CD4-positive, alpha-beta T cell treated with Interleukin-10 for 1 hour (primary cell): ENCODE measurements around the gene INPP4B.
"Not testable (repeated sequence)": the region's sequence is repeated elsewhere in the genome, so short reads cannot be mapped to it uniquely, and the experiment has no call there.

Experiments
- DNase-seq: peaks from one replicate; pipeline ENCODE4 v3.0.0-alpha.2; 2020

Gene INPP4B

DNA sequence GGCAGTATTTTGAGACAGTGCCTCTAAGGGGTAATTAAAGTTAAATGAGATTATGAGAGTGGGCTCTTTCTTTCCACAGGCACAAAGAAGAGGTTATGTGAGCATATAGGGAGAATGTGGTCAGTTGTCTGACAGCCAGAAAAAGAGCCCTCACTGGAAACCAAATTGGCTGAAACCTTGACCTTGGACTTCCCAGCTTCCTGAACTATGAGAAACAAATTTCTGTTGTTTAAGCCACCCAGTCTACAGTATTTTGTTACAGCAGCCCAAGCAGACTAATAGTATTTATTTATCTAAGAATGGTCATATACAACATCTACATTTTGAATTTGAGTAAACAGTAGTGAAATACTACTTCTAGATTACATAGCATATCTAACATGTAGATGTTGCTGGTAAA is 736.0 kb downstream of the INPP4B start:
- DNase-seq: no peak

DNA sequence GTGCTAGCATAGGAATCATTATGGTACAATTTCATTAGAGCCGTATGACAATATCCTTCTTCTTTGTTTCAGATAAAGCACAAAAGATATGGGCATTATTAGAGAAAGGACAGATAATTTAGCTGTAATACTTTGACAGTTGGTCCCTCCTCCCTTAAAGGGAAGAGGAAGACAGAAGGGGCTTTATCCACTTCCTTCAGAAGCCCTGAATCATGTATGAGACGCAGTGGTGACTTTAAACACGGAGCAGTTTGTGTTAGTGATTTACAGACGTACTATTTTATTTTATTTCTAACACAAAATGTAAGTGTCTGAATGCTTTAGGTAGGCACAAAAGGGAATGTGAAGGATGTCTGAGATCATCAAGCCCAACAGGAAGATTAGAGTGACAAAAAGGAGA is 742.1 kb downstream of the INPP4B start:
- DNase-seq: no peak

DNA sequence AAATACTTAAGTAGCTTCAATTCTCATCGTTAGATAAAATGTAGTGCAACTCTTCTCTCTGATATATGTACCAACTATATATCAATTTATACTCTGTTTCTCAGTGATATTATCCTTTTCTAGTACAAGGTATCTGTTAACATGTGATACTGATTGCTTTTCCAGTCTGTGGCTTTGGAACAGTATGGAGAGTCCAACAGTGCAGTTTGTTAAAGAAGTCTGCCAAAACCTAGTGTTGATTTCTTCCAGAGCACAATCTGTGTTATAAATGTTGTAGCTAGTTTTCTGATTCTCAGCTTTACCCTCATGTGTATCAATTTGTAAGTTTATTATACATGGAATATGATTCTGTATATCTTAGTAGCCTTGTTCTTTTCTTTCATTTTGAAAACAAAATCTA is 744.7 kb downstream of the INPP4B start:
- DNase-seq: no peak

DNA sequence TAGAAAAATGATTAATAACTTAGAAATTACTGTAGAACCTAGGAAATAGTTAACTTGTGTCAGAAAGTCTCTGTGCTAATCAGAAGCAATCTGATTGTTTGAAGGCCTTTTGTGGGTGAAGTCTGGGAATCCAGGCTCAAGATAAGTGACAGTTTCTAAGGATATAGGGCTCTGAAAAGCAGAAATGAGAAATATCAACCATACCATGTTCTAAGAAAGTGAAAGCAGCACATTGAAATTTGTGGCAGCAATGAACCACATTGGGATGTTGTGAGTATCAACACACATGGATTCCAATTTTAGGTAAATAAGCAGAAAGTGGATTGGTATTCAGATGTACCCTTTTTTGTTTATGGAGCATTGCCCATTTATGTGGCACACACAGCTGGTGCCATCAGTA is 745.2 kb downstream of the INPP4B start:
- DNase-seq: no peak

DNA sequence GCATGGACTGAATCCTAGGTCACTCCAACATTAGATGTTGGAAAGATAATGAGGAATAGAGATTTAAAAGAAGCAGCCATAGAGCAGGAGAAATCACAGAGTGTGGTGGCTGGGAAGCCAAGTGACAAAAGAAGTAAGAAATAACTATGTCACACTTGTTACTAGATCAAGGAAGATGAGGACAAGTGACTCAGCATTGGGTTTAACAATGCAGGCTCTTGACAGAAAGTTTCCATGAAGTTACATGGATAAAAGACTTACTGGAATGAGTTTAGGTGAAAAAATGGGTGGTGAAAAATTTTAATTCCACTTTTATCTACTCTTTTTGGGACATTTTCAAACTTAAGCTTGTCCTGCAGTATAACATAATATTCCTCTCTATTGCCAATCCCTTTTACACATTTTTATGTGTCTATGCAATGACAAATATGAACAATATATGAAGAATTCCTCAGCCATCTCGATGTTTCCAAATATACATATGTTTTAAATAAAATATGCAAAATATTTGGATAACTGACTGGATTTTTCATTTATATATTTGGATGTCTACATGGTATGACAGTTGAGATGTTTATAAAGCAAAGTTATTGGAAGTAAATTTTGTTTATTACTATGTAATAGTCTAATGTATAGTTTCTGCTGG is 747.1 kb downstream of the INPP4B start:
- no peak for DNase-seq

DNA sequence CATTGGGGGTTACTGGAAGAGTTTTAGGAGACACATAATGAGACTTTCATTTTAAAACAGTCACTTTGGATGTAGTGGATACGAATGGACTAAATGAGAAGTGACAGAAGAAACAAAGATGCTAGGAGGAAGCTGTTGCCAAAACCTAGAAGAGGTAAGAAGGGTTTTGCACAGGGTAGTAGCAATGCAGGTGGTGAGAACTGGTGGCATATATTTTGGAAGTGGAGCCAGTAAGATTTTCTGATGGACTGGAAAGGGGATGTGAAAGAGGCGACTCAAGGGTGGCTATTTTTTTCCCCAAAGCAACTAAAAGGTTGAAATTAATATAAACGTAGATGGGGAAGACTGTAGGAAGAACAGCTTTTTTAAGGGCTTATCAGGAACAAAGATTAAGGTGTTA is 747.7 kb downstream of the INPP4B start:
- no peak for DNase-seq

DNA sequence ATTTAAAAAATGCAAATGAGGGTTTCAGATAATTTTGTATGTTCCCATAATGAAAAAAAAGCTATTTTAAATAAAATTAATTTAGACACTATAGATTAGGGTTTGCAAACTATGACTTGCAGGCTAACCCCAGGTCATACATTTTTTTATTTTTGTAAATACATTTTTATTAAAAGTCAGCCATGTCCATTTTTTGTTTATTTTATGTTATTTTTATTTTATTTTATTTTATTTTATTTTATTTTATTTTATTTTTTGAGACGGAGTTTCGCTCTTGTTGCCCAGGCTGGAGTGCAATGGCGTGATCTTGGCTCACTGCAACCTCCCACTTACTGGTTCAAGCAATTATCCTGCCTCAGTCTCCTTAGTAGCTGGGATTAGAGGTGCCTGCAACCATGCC is 749.1 kb downstream of the INPP4B start:
- no peak for DNase-seq

DNA sequence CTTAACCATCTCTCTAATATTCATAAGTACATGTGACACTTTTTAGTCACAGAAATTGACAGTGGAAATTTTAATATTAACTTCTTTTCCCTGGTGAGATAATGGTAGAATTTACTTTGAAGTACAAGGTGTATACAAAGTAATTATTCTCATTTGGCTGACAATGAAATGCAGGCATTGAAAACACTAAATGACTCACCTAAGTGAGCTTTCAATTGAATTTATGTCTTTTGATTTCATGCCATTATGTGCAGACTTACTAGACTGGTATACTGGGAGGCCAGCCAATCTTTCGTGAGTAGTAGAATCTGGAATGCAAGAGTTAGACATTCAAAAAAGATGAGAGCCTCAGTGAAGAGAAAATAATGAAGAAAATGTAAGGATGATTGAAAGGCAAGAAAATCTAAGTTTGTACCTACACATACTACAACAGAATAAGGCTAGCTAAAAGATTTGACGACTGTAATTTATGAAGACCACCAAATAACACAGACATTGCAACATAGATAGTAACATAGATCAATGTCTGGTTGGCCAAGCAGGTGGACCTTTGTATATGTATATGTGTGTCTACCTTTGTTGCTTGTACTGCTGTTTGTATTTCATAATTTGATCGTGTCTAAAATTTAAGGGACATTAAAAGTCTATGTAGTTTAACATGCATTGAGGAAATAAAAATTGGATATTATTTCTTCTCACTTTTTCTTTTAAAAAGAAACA is 750.1 kb downstream of the INPP4B start:
- DNase-seq: no peak

DNA sequence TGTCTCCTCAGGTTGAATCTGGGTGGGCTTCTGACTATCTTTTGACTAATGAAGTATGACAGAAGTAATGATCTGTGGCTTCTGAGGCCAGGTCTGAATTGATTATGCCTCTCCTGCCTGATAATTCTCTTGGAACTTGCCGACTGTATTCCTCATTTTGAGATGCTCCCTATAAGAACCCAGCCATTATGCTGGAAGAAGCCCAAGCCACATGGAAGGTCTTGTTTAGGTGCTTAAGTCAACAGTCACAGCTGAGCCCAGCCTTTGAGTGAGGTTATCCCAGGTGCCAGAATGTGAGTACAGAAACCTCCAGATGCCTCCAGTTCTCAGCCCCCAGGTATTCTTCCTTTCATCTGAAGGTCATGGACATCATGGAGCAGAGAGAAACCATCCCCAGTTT is 753.2 kb downstream of the INPP4B start:
- no peak for DNase-seq

DNA sequence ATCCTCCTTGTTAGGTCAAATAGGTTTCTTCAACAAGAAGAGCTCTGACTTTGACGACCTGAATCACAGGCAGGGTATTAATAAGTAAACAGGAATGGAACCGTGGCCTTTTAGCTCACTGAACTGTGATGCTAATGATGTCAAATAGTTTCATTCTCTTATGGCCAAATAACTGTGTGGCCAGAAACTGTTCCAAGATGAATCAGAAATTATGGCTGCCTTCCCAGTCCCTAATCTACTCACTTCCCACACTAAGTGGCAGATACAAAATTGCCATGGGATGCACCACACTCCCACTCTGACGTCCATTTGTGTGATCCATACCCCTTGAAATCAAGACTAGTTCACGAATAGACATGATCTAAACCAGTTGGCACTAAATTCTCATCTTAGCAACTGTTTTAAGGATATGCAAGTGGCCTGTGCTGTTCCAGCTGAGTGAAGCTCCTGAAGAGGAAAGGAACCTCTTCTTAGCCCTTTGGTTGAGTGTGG is 754.4 kb downstream of the INPP4B start:
- no peak for DNase-seq

DNA sequence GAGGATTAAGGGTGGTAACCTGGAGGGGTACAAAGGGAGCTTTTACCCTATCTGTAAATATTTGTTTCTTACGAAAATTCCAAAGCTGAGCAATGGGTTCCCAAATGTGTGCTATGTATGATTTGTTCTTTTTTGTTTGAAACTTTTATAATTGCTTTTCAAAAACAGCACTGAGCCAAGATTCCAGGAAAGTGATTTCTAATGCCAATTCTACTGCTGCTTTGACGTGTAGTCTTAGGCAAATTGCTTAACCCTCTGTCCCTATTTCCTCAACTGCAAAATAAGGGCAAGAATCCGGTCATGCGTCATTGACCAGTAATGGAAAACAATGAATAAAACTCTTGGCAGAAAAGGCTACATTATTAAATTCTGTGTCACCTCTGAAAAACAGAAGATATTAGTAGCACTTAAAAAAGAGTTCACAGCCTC is 755.0 kb downstream of the INPP4B start:
- no peak for DNase-seq

DNA sequence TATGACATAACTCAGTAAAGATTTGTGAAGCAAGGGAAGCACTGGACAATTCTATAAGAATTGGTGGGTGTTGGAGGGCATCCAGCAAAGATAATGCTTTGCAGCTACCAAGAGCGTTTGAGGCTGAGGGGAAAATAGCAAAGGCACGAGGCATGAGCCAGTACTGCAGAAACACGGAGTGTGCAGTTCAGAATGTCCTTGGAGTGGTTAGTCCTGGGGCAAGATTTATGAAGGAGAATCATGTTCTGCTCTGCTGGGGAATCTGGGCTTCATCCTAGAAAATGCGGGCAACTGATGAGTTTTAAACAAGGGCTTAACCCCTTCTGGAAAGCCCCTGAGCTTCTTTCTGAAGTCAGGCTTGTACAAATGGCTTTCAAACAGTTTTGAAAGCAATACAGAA is 757.2 kb downstream of the INPP4B start:
- DNase-seq: no peak

DNA sequence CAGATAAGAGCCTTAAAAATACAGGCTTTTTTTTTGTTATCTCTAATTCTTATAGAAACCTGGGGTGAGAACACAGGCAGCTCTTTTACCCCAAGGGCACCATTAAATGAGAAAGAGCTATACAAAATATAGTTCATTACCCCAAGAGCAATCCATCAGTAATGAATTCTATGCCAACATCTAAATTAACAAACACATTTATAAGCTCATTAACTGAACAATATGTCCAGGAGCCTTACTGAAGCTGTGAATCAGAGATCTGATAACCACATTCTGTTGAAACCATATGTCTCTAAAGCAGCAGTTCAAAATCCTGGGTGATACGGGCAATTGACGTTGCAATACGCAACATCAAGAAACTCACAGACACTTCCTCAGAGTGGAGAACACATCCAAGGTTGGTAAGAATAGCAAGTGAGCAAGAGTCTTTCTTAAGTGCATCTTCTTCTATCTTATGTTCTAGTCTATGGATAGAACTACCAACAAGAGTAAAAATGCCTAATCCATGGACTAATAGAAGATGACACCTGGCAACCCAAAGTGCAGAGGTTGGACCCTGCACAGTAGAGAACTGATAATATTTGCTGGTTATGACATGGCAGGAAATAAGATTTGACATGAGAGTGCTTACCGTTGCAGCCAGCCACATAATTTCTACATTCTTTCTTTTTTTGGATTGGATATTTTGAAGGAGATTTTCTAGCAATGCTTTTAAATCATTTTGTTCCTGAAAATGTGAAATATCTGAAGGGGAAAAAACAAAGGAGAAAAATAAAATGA is 760.4 kb downstream of the INPP4B start:
- no peak for DNase-seq

DNA sequence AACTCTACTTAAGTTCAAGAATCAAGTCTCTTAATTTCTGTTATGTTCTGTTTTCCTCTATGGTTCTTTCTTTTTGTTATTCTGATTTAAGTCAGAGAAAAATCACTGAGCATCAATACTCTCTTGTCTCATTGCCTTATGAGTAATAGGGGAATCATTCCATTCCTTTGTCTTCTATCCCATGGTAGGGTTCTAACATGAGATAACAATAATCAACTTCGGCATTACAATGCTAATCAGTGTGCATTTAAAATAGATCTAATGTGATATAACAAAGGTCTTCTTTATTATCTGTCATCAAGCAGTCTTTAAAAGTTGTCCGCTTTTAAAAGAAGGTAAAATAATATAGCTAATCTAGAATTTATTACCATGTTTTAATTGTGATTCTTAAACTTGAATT is 762.8 kb downstream of the INPP4B start:
- no peak for DNase-seq

DNA sequence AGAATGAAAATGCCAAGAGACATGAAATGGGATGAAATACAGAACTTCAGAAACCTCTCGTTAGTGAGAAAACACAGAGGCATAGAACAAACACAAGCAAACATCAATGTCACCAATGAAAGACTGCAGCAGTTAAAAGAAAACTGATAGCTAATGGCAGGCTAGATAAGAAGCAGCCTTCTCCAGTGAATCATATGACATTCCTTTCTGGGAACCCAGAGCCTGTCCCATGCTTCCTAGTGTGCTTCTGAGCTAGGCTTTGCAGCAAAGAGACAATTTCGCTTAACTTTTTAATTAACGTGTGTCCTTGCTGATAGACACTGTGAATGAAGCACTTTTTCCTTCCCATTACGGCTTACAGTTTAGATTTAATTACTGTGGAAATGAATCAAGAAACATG is 765.1 kb downstream of the INPP4B start:
- DNase-seq: no peak

DNA sequence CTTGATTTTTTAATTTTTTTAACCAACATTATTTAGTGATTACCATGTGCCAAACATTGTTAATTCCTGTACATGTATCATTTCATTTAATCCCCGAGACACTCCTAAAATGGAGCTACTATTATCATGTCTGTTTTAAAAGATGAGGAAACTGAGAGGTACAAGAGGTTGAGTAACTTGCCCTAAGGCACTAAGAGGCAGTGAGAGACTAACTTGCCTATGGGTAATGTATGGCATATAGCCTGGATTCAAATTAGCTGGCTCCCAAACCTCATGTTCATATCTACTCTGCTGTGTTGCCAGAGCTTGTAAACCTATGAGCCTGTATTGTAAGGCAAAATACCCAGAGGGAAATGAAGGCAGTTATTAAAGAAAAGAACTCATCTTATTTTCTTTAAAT is 766.1 kb downstream of the INPP4B start:
- DNase-seq: no peak

DNA sequence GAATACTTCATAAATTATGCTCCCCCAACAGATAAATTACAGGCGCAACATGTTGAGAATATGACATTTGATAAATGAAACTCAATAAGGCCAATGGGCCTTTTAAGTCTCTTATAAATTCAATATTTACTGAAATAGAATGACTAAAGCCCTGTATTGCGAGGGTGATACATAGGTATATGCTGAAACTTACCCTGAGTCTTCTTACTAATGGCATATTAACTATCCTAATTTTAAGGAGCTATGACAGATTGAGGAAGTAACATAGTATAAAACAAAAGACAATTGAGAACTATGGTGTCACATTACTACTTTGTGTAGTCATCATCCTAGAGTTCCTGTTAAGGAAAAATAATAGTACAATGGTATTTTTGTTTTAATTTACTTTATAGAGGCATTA is 769.1 kb downstream of the INPP4B start:
- DNase-seq: no peak

DNA sequence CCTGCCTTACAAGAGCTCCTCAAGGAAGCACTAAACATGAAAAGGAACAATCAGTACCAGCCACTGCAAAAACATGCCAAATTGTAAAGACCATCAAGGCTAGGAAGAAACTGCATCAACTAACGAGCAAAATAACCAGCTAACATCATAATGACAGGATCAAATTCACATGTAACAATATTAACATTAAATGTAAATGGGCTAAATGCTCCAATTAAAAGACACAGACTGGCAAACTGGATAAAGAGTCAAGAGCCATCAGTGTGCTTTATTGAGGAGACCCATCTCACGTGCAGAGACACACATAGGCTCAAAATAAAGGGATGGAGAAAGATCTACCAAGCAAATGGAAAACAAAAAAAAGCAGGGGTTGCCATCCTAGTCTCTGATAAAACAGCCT is 777.8 kb downstream of the INPP4B start:
- DNase-seq: not testable (repeated sequence)

DNA sequence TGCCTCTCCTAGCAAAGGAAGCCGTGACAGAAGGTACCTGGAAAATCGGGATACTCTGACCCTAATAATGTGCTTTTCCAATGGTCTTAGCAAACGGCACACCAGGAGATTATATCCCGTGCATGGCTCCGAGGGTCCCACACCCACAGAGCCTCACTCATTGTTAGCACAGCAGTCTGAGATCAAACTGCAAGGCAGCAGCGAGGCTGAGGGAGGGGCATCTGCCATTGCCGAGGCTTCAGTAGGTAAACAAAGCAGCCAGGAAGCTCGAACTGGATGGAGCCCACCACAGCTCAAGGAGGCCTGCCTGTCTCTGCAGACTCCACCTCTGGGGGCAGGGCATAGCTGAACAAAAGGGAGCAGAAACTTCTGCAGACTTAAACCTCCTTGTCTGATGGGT is 779.5 kb downstream of the INPP4B start:
- not testable (repeated sequence) for DNase-seq

DNA sequence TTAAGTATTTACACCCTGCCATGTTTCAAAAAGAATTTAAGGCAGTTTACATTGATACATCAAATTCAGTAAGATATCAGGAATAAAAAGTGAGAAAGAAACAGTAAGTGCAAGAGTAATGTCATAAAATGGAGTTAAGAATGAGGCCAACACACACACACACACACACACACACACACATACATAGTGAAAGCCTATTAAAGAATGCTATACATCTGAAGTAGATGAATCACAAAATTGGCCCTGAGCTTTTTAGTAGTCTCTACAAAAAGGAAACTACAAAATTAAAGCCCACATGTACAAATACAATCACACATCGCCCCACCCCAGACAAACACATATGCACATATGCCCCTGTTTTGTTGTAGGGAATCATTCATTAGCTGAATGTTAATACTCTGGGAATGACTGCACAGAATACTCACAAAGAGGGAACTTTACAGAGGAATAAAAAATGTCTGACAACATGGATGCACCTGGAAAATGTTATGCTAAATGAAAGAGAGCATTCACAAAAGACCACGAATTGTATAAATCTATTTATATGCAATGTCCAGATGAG is 780.9 kb downstream of the INPP4B start:
- DNase-seq: no peak

DNA sequence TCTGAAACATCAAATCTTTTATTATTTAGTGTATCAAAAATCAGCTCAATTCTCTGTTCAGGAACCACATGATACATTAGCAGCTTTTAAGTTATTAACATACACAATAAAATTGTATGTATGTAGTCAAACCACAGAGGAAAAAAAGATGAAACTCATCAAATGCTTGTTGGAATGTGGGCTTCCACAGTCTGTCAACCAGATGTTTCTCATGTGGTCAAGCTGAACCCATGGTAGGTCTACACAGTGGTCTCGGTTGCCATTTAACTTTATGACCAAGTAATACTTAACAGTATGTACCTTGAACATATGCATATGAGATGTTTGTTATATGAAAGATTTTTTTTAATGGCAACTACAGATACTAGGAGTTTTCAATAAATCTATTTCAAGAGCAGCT is 781.9 kb downstream of the INPP4B start:
- no peak for DNase-seq

DNA sequence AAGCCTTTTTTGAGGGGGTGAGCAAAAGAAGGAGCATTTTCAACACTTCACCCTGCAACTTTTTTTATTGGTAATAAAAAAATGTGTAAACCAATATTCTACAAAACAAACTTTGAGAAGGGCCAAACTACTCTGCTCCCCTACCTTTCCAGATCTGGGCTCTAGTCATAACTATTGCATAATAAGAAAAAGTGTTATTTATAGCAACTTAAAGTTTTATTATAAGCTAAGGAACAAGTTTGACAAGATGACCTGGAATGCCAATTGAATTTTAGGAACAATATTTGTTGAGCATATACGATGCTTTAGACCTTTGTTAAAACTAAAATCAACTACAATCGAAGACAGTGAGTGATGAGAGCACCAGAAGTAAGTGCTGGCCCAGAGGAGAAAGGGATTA is 800.1 kb downstream of the INPP4B start:
- no peak for DNase-seq

DNA sequence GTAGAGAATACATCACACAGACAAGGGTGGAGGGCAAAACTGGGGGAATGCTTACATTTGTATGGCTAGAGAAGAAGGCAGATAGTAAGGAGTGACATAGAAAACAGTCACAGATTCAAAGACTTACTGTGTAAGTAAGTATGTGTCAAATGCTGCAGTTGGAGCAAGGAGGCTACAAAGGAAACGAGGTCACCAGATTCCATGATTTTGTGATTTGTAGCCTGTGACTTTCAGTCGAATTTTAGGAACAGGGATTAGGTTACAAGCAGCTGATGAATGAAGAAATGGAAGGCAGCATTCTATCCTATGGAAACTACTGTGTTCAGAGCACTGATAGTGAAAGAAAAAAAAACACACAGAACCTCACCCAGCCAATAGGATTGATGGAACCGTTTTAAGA is 801.8 kb downstream of the INPP4B start:
- DNase-seq: no peak

DNA sequence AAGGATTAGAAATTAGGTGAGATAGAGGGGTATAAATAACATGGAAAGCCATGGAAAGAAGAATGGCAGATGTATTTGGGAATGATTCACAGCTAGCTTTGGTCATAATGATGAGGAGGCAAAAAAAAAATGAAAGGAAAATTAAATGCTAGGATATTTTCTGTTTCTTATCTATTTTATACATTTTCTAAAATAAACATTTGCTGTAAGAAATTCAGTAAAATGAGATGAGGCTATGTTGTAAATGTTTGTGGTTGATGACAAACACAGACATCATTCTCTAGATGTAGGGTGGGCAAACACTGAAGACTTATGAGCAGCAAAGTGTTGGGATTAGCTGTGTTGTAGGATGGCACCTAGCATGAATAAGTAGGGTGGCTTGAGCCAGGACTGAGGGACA is 802.6 kb downstream of the INPP4B start:
- no peak for DNase-seq
